Retinal pigment epithelial cell (primary cell): Measurements from ENCODE around the gene TNNI3K.
A peak's percentile ranks its signal among the peaks of the same experiment; 100 is the strongest.

Source experiments
- DNase-seq: peaks from one replicate; pipeline ENCODE4 v3.0.0-alpha.2; 2010; ENCODE audit warnings: low read depth
- H3K4me3 ChIP-seq: 2 replicates; pipeline ENCODE4 v1.5.1; 2011; ENCODE audit warnings: mild to moderate bottlenecking, low read length, control low read depth, moderate library complexity
- CTCF ChIP-seq: conservative IDR thresholded peaks from 2 replicates; pipeline ENCODE4 v1.5.1; 2011; ENCODE audit warnings: low read depth, low read length, control low read depth, inconsistent platforms

Gene TNNI3K

GRCh38 chr1:74467786-74468377 lies 232.7 kb downstream of the TNNI3K start:
- DNase-seq = no peak
- no peak overlapping the region for H3K4me3 ChIP-seq
- TF ChIP-seq CTCF = no peak

- TF ChIP-seq CTCF = peak; percentile 63
- no peak overlapping the region for H3K4me3 ChIP-seq
- no peak for DNase-seq
Measured at GRCh38 chr1:74468982-74469603, 233.9 kb downstream of the TNNI3K start.

GRCh38 chr1:74470251-74470650 lies 235.1 kb downstream of the TNNI3K start:
- TF ChIP-seq CTCF = no peak
- DNase-seq = no peak

GRCh38 chr1:74470936-74471335 lies 235.7 kb downstream of the TNNI3K start:
- H3K4me3 ChIP-seq = no peak overlapping the region
- TF ChIP-seq CTCF = no peak
- DNase-seq = no peak

More at GRCh38 chr1:74470251-74470650, 235.1 kb downstream of the TNNI3K start:
- H3K4me3 ChIP-seq = no peak overlapping the region

- no peak for TF ChIP-seq CTCF
- no peak overlapping the region for H3K4me3 ChIP-seq
- DNase-seq = no peak
Measured at GRCh38 chr1:74471470-74471869, 236.3 kb downstream of the TNNI3K start.

GRCh38 chr1:74474585-74474984 lies 239.4 kb downstream of the TNNI3K start:
- TF ChIP-seq CTCF = no peak
- H3K4me3 ChIP-seq = no peak overlapping the region
- no peak for DNase-seq

GRCh38 chr1:74478979-74479378 lies 243.8 kb downstream of the TNNI3K start:
- TF ChIP-seq CTCF = no peak
- no peak for DNase-seq
- H3K4me3 ChIP-seq = no peak overlapping the region
